ENCODE measurements around the gene NHS.

GRCh38 chrX:17741123-17741511, 366.1 kb downstream of the NHS start:
- TF ChIP-seq CTCF (IDR thresholded peaks at IDR 0.05) (no peak), POLR2A (IDR thresholded peaks at IDR 0.05) (no peak)
